Activated T-helper 1 cell treated with anti-CD3 and anti-CD28 coated beads, Interleukin-12 subunit alpha, Interleukin-12 subunit beta, Interleukin-2, Interleukin-4 antibody, amounts not matched to agents 30 ng/mL and 10 ng/mL and 1 ng/mL, durations not matched to agents 14 hours and 24 hours and 36 hours (primary cell): ENCODE results near the gene ACMSD. TPM values are rescaled to one million over a fixed set of nuclear protein-coding genes. Genes with fewer than 3 reads are reported as not detected.
"Not testable (repeated sequence)": the region's sequence is repeated elsewhere in the genome, so short reads cannot be mapped to it uniquely, and the experiment has no call there.

Source experiments
- DNase-seq: peaks from one replicate; pipeline ENCODE4 v3.0.0; 2021; ENCODE audit warnings: low spot score
- H3K27ac Mint-ChIP-seq: one replicate; pipeline ENCODE4 v1.8.0; 2021; ENCODE audit warnings: mild to moderate bottlenecking, mixed read lengths
- H3K27me3 Mint-ChIP-seq: one replicate; pipeline ENCODE4 v1.8.0; 2022; ENCODE audit warnings: mild to moderate bottlenecking, moderate library complexity, mixed read lengths; ENCODE audit not compliant: insufficient read depth
- H3K36me3 Mint-ChIP-seq: one replicate; pipeline ENCODE4 v1.8.0; 2021; ENCODE audit warnings: low read depth, mixed read lengths
- H3K4me1 Mint-ChIP-seq: one replicate; pipeline ENCODE4 v1.8.0; 2021; ENCODE audit warnings: low read depth, mixed read lengths
- H3K4me3 Mint-ChIP-seq: one replicate; pipeline ENCODE4 v1.8.0; 2021; ENCODE audit warnings: mild to moderate bottlenecking, moderate library complexity, mixed read lengths
- H3K9me3 Mint-ChIP-seq: one replicate; pipeline ENCODE4 v1.8.0; 2021; ENCODE audit warnings: mixed read lengths
- intact Hi-C: fragments of 100-400 bp; cut with micrococcal nuclease; formaldehyde crosslinking; loops from one replicate; pipeline ENCODE4 v1.15.1; 2024
- total RNA-seq: library from RNA; stranded (reverse); gene quantifications from 2 replicates; pipeline ENCODE4 v1.2.3, GENCODE V29; 2022

The ACMSD gene
- total RNA-seq = not detected in 2 replicates

DNA sequence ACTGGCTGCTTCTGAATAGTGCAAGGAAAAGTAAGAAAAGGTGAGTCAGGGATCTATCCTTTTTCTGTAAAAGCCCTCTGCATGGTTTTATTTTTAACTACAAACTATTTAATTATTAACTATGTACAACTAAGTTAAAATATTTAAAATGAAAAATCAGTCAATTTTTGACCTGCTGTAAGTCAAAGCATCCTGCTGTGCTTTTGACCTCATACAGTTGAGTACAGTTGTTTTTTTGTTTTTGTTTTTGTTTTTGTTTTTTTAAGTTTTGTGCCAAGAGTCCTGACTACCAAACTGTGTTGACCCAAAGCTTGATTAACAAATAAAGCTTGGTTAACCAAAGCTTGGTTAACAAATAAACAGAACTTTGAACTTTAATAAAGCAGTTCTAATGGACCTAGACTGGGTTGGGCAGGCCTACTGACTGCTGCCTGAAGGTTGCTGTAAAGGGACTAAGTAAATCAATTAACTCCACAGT lies at the start of gene ACMSD:
Gene ACMSD (plus strand): TSS at position 474 of the 478 bp plus-strand sequence. CDS start 67 bp downstream, outside the sequence.
- DNase-seq = no peak
- intact Hi-C loops = no loop called here
- Mint-ChIP-seq H3K4me3 (no peak within 1 kb of the TSS), H3K9me3 (no peaks in the 10 kb centered on the region), H3K4me1 (no peaks in the 10 kb centered on the region), H3K27ac (no peak within 1 kb of the TSS), H3K36me3 (no peaks in the 10 kb centered on the region), H3K27me3 (peaks cover 10% of the 10 kb centered on the region)

DNA sequence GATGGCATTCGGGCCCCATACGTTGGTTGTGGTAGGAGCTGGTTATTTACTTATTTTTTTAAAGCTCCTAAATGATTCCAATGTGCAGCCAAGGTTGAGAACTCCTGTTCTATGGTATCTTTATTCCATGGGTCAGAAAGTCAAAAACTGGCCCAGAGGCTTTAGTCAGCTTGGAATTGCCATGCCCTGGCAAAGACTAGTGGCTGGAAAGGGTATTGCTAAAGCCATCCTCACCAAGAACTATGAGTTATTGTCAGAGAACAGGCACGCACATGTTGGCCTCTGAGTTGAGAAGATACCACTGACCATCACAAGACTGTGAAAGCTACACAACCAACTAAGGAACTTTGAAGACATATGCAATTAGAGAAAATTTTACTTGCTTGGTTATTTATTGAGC lies 47.9 kb upstream of the ACMSD start:
- no peak for DNase-seq
- intact Hi-C loops = no loop called here
- no peak overlapping the region for H3K4me3 Mint-ChIP-seq
- H3K27ac Mint-ChIP-seq = no peak overlapping the region
- H3K27me3 Mint-ChIP-seq = peaks cover 4% of the 10 kb centered on the region
- H3K36me3 Mint-ChIP-seq = no peaks in the 10 kb centered on the region
- H3K4me1 Mint-ChIP-seq = no peaks in the 10 kb centered on the region
- H3K9me3 Mint-ChIP-seq = no peaks in the 10 kb centered on the region

DNA sequence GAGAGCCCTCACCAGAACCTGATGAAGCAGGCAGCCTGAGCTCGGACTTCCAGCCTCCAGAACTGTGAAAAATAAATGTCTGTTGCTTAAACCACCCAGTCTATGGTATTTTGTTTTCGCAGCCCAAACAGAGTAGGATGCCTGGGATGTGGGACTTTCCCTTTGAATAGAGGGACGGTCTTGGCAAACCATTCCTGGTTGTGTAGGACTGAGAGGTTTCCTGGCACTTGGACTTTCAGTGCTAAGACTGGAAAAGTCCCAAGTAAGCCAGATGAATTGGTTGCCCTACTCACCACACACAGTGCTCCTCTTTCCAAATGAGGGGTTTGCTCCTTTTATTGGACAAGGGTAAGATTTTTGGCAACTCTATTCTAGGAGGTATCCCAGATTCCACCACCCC lies 46.8 kb upstream of the ACMSD start:
- no peak overlapping the region for H3K27ac Mint-ChIP-seq
- H3K4me1 Mint-ChIP-seq = no peaks in the 10 kb centered on the region
- H3K27me3 Mint-ChIP-seq = peaks cover 4% of the 10 kb centered on the region
- intact Hi-C loops = no loop called here
- DNase-seq = no peak
- no peak overlapping the region for H3K4me3 Mint-ChIP-seq
- H3K9me3 Mint-ChIP-seq = no peaks in the 10 kb centered on the region
- no peaks in the 10 kb centered on the region for H3K36me3 Mint-ChIP-seq

DNA sequence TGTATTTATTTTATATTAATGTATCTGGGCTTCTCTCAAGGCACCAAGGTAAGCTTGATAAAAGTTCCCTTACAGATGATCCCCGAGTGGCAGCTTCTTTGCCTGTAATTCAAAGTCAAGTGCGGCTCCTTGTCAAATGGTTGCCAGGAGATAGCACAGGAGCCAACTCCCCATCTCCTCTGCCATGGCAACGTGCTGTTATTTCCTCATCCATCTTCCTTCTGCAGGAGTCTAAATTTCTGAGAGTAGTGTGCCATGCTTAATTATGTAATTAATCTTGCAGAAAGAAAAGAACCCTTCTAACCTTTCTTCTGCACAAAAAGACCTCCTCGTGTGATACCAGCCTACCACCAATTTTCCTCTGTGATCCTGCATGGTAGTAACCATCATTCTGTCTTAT lies 46.2 kb upstream of the ACMSD start:
- Mint-ChIP-seq H3K4me3 (no peak overlapping the region), H3K36me3 (no peaks in the 10 kb centered on the region), H3K9me3 (no peaks in the 10 kb centered on the region), H3K4me1 (no peaks in the 10 kb centered on the region), H3K27me3 (peaks cover 5% of the 10 kb centered on the region), H3K27ac (no peak overlapping the region)
- DNase-seq = no peak
- intact Hi-C loops = no loop called here

DNA sequence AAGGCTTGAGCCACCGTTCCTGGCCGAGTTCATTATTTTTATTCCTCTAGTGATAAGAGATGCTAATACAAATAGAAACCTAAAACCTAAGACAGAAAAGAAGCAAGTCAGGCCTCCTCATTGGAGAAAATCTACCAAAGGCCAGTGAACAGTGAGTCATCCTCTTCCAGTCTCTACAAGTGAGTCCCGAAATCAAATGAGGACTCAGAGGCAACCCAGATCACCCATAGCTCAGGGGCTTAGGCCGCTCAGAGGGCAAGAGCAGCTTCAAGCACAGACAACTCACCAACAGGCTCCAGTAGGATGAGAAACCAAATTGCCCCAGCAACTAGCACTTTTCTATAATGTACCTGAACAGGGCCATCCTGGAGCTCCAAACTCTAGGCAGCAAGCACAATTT lies 42.7 kb upstream of the ACMSD start:
- no peak overlapping the region for H3K4me3 Mint-ChIP-seq
- H3K27ac Mint-ChIP-seq = no peak overlapping the region
- no peaks in the 10 kb centered on the region for H3K4me1 Mint-ChIP-seq
- intact Hi-C loops = no loop called here
- DNase-seq = no peak
- peaks cover 6% of the 10 kb centered on the region for H3K27me3 Mint-ChIP-seq
- H3K36me3 Mint-ChIP-seq = no peaks in the 10 kb centered on the region
- no peaks in the 10 kb centered on the region for H3K9me3 Mint-ChIP-seq

DNA sequence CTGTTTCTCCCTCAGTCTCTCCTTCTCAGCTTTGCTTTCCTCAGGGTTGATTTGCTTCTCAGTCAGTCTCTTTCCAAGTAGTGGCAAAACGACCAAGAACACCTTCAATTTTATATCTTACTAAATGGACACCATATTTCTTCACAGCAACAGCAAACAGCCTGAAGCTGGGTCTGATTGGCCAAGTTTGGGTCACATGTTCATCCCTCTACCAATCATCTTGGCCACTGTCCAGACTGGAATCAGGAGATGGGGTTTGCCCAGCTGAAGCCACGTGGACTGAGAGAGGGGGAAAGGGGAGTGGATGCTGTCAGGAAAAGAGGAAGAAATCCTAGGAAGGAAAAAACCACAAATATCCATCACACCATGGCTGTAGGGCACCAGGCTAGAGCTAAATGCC lies 42.0 kb upstream of the ACMSD start:
- Mint-ChIP-seq H3K4me3 (no peak overlapping the region), H3K36me3 (no peaks in the 10 kb centered on the region), H3K9me3 (no peaks in the 10 kb centered on the region), H3K27me3 (peaks cover 2% of the 10 kb centered on the region), H3K4me1 (no peaks in the 10 kb centered on the region), H3K27ac (no peak overlapping the region)
- intact Hi-C loops = no loop called here
- no peak for DNase-seq

DNA sequence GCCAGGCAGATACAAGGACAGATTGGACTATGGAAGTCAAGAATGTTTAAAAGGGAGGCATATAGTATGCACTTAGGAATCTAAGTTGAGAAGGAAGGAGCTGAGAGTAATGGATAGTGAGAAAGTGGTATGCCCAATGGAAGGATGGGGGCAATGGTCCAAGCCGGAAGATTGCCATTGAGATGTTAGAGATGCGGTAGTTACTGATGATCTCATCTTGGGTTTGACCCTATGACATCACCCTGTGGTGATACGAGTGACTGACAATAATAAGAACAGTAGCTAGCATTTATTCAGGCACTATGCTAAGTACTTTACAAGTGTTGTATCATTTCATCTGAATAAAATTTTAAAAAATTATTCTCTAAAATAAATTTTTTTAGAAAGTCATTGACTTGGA lies 38.5 kb upstream of the ACMSD start:
- peaks cover 5% of the 10 kb centered on the region for H3K27me3 Mint-ChIP-seq
- intact Hi-C loops = no loop called here
- H3K4me3 Mint-ChIP-seq = no peak overlapping the region
- H3K27ac Mint-ChIP-seq = no peak overlapping the region
- peaks cover 11% of the 10 kb centered on the region for H3K9me3 Mint-ChIP-seq
- no peak for DNase-seq
- no peaks in the 10 kb centered on the region for H3K4me1 Mint-ChIP-seq
- no peaks in the 10 kb centered on the region for H3K36me3 Mint-ChIP-seq

DNA sequence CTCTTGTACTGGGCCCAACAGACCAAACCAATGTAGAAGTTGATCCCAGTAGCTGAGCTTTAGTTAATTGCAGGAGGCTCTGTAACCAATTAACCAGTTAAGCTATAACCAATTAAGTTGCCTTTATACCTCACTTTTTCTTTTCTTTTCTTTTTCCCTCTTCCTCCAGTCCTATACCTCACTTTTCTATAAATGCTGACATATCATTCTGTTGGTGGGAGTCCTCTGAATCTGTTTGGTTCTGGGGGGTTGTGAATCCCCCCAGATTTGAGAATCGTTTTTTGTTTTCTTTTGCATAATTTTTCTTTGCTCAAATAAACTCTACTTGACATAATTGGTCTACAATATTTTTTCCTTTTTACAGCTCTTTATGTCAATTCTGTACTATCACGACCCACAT lies 38.1 kb upstream of the ACMSD start:
- H3K9me3 Mint-ChIP-seq = peaks cover 12% of the 10 kb centered on the region
- no peak overlapping the region for H3K4me3 Mint-ChIP-seq
- H3K36me3 Mint-ChIP-seq = no peaks in the 10 kb centered on the region
- no peaks in the 10 kb centered on the region for H3K4me1 Mint-ChIP-seq
- intact Hi-C loops = no loop called here
- H3K27me3 Mint-ChIP-seq = peaks cover 5% of the 10 kb centered on the region
- H3K27ac Mint-ChIP-seq = no peak overlapping the region
- DNase-seq = no peak

DNA sequence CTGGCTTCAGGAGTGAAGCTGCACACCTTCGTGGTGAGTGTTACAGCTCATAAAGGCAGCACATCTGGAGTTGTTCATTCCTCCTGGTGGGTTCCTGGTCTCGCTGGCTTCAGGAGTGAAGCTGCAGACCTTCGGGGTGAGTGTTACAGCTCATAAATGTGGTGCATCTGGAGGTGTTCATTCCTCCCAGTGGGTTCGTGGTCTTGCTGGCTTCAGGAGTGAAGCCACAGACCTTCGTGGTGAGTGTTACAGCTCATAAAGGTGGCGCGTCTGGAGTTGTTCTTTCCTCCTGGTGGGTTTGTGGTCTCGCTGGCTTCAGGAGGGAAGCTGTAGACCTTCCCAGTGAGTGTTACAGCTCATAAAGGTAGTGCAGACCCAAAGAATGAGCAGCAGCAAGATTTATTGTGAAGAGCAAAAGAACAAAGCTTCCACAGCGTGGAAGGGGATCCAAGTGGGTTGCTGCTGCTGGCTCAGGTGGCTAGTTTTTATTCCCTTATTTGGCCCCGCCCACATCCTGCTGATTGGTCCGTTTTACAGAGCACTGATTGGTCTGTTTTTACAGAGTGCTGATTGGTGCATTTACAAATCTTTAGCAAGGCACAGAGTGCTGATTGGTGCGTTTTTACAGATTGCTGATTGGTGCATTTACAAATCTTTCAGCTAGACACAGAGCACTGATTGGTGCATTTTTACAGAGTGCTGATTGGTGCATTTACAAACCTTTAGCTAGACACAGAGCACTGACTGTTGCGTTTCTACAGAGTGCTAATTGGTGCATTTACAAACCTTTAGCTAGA lies 34.6 kb upstream of the ACMSD start:
- peaks cover 12% of the 10 kb centered on the region for H3K9me3 Mint-ChIP-seq
- DNase-seq, H3K4me1 Mint-ChIP-seq, H3K27me3 Mint-ChIP-seq, H3K4me3 Mint-ChIP-seq, intact Hi-C loops, H3K36me3 Mint-ChIP-seq, H3K27ac Mint-ChIP-seq: not testable (repeated sequence)

DNA sequence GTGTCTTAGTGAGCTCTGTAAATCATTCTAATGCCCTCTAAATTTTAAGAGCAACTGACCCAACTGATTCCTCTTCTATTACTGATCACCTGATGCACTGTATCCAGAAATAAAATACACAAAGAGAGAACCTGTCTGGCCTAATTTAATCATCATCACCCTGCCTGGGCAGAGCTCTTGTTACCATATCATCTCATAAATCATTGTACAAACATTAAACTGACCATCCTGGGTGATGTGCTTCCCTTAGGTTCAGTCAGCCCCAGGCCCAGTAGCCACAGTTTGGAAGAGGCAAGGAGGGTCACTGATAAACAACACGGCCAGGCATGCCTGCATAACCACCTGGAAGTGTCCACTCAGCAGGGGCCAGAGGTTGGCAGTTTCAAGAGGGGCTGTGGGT lies 22.7 kb upstream of the ACMSD start:
- Mint-ChIP-seq H3K4me3 (no peak overlapping the region), H3K36me3 (no peaks in the 10 kb centered on the region)
- intact Hi-C loops = no loop called here

DNA sequence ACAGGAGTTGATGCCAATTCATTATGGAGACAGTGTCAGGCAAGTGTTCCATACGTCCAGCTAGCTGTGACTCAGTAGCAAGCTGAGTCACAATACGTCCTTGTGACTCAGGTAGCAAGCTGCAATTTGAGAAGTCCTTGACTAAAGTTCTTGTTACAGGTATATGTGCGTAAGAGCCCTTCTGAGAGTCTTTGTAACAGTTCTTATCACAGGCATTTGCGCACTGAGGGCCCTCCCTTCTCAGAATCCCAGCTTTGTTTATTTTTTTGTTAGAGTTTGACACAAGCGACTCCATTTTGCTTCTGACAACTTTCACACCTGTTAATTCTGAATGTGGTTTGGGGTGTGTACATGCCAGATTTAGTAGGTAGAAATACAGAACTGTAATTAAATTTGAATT lies 20.1 kb upstream of the ACMSD start:
- H3K27me3 Mint-ChIP-seq = peaks cover 5% of the 10 kb centered on the region
- no peaks in the 10 kb centered on the region for H3K4me1 Mint-ChIP-seq
- H3K4me3 Mint-ChIP-seq = no peak overlapping the region
- intact Hi-C loops = no loop called here
- H3K9me3 Mint-ChIP-seq = no peaks in the 10 kb centered on the region
- no peak overlapping the region for H3K27ac Mint-ChIP-seq
- H3K36me3 Mint-ChIP-seq = no peaks in the 10 kb centered on the region
- no peak for DNase-seq

More for the DNA sequence above, 22.7 kb upstream of the ACMSD start:
- H3K9me3 Mint-ChIP-seq = peaks cover 11% of the 10 kb centered on the region
- peaks cover 2% of the 10 kb centered on the region for H3K27me3 Mint-ChIP-seq
- DNase-seq = no peak
- no peak overlapping the region for H3K27ac Mint-ChIP-seq
- H3K4me1 Mint-ChIP-seq = no peaks in the 10 kb centered on the region

DNA sequence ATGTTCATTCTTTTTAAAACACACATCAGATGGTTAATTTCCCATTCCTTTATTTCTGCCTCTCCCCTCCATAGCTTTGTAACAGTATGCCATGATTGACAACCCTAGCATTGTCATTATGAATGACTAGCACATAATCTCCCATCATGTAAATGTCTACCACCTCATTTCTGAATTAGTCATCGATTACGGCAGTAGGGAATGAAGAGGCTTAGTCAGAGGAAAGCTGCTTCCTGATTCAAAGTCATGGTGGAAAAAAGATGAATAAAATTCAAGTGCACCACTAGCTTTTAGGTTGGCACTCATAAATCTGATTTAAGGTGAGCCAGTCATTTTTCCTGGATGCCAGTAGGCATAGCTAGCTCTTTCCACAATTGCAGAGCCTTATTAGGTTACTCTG lies 19.1 kb upstream of the ACMSD start:
- DNase-seq = no peak
- Mint-ChIP-seq H3K27ac (no peak overlapping the region), H3K27me3 (peaks cover 5% of the 10 kb centered on the region), H3K9me3 (peaks cover 3% of the 10 kb centered on the region), H3K4me3 (no peak overlapping the region), H3K36me3 (no peaks in the 10 kb centered on the region), H3K4me1 (no peaks in the 10 kb centered on the region)
- intact Hi-C loops = no loop called here

DNA sequence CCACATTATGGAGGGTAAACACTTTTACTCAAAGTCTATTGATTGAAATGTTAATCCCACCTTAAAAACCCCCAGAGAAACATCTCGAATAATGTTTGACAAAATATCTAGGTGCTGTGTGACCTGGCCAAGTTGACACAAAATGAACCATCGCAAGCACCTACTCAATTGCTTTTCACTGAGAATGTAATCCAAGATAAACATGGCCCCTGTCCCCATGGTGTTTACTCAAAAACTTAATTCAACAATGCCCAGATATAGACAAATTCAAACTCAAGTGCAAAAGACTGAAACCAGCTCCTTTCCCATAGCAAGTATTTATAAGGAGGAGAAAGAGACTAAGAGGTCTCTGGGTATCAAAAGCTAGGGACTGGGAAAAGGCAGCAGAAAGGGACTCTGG lies 15.0 kb upstream of the ACMSD start:
- Mint-ChIP-seq H3K36me3 (no peaks in the 10 kb centered on the region), H3K27me3 (peaks cover 3% of the 10 kb centered on the region), H3K4me3 (no peak overlapping the region), H3K27ac (no peak overlapping the region), H3K4me1 (no peaks in the 10 kb centered on the region), H3K9me3 (peaks cover 4% of the 10 kb centered on the region)
- DNase-seq = no peak
- intact Hi-C loops = no loop called here

DNA sequence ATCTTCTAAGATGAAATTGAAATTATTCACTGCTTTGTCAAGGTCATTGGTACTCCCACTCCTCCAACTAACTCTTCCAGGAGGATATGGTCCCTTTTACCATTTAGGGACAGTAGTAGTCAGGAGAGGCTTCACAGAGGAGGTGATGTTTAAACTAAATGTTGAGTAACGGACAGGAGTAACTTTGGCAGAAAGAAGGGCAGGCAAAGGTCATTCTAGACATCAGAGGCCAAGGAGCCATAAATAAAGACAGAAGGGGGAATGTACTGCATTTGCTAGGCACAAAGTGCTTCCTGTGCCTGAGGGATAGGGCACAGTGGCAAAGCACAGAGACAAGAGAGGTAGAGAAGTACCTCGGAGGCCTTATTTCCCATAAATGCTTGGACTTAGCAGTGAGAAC lies 14.6 kb upstream of the ACMSD start:
- DNase-seq = no peak
- no peak overlapping the region for H3K4me3 Mint-ChIP-seq
- H3K4me1 Mint-ChIP-seq = no peaks in the 10 kb centered on the region
- no peak overlapping the region for H3K27ac Mint-ChIP-seq
- intact Hi-C loops = no loop called here
- peaks cover 3% of the 10 kb centered on the region for H3K27me3 Mint-ChIP-seq
- H3K9me3 Mint-ChIP-seq = peaks cover 4% of the 10 kb centered on the region
- H3K36me3 Mint-ChIP-seq = no peaks in the 10 kb centered on the region
